Measurements from ENCODE around the gene CPLX1.

Gene CPLX1

DNA sequence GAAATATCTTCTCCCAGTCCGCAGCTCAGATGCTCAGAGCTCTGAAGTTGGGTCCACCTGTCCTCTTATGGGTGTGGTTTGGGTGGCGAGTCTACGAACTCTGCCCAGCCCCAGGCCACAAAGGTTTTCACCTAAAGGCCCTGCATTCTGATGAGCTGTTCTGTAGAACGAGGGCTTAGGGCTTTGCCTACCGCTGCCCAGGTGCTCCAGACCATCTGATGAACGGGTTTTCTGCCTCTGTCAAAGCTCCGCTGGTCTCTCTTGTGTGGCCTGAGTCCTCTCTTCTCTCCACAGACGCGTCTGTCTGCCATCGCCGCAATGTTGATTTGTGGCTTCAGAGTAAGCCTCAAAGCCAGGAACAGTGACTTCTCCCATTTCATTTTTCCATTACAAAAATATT lies 28.4 kb upstream of the CPLX1 start:
- DNase-seq, result no peak

GRCh38 chr4:853416-853781 lies 27.5 kb upstream of the CPLX1 start:
- no peak for DNase-seq

DNA sequence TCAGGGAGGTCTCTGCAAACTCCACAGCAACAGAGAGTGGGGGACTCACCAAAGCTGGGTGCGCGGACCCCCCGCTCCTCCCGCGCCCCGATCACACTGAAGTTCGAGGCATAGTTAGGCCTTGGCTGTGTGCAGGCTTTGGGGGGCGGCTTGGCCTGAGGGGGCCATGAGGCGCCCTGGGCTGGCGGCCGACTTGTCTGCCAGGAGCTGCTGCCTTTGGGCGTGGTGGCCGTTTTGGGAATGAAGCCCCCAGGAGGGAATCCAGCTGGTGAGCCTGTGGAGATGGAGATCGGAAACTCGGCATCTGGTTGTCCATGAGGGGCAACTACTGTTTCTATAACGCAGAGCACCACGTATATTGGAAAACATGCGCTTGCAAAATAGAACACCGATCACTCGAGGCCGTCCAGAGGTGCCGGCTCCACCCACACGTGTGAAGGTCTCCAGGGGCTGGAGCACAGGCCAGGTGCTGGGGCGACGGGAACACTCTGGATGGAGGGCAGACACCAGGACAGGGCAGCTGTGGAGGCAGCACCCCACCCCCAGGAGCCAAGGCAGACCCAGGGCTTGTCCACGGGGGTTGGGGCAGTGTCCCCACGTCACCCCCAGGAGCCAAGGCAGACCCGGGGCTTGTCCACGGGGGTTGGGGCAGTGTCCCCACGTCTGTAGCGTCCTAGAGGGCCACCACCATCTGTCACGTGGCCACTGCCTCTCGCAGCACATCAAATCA lies 25.9 kb upstream of the CPLX1 start:
- no peak for DNase-seq

GRCh38 chr4:850323-850945 lies 24.5 kb upstream of the CPLX1 start:
- DNase-seq, result no peak

GRCh38 chr4:849478-850175 lies 23.7 kb upstream of the CPLX1 start:
- DNase-seq, result no peak

GRCh38 chr4:848803-849477 lies 23.0 kb upstream of the CPLX1 start:
- no peak for DNase-seq

DNA sequence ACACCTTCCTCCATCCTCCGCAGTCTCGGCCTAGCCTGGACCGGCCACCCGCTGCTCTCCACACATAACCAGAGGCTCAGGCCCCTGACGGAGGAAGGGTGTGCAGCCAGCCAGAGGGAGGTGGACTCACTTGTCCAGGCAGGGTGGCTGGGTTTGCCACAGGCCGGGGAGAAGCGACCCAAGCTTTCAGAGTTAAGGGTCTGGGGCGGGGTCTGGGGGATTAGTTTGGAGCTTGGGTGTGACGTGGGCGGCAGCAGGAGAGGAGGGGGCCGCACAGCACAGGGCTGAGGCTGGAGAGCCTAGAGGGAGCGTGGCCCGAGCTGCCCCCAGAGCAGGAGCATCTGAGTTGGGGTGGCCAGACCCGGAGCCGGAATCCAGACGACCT lies 22.4 kb upstream of the CPLX1 start:
- no peak for DNase-seq

DNA sequence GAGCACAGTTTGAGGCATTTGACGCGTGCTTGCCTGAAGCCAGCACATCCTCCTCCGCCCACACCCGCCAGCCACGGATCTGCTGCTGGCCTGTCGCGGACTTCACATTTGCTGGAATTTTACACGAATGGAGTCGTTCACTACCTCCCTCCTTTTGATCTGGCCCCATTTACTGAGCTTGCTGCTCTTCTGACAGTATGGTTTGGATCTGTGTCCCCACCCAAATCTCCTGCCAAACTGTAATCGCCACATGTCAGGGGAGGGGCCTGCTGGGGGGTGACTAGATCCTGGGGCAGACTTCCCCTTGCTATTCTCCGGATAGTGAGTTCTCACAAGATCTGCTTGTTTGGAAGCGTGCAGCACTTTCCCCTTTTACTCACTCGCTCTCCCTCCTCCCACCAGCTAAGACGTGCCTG lies 19.9 kb upstream of the CPLX1 start:
- no peak for DNase-seq

DNA sequence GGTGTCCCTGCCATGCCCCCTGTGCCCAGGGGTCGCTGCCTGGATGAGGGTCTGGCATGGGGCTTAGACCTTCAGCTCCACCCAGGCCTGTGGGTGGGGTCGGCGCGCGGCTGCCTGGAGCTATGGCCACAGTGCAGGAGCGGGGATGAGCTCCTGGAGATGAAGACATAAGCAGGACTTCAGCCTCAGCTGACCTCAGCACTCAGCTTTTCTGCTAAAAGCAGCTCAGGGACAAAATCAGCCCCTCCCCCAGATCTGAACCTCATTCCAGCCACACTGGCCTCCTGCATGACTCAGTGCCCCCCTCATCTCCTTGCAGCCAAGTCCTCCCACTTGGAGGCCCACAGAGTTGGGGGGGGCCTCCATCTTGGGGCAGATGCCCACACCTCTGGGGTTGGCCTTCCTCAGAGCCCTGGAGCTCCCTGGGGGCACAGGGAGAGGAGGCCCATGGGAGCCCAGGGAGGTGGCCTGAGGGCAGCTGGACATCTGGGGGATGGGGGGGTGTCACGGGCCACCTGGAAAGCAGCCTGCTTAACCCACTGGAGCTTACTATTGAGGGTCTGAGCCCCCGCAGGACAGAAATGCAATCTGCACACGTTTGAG lies 19.4 kb upstream of the CPLX1 start:
- DNase-seq, result no peak

GRCh38 chr4:844752-845232 lies 18.9 kb upstream of the CPLX1 start:
- DNase-seq, result no peak

GRCh38 chr4:839675-840443 lies 13.9 kb upstream of the CPLX1 start:
- DNase-seq, result no peak

DNA sequence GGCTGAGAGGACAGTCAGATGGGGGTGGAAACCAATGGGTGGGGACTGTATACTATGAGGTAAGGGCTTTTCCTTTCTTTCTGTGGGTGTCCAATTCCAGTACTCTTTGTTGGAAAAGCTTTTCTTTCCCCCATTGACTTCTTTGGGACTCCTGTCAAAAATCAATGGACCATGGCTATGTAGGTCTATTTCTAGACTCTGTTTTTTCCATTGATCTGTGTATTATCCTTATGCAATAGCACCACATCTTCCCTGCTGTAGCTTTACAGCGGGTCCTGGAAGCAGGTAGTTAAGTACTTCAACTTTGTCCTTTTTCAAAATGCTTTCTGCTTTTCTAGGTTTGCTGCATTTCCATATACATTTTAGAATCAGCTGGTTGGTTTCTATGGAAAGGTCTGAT lies 11.8 kb upstream of the CPLX1 start:
- DNase-seq, result no peak

DNA sequence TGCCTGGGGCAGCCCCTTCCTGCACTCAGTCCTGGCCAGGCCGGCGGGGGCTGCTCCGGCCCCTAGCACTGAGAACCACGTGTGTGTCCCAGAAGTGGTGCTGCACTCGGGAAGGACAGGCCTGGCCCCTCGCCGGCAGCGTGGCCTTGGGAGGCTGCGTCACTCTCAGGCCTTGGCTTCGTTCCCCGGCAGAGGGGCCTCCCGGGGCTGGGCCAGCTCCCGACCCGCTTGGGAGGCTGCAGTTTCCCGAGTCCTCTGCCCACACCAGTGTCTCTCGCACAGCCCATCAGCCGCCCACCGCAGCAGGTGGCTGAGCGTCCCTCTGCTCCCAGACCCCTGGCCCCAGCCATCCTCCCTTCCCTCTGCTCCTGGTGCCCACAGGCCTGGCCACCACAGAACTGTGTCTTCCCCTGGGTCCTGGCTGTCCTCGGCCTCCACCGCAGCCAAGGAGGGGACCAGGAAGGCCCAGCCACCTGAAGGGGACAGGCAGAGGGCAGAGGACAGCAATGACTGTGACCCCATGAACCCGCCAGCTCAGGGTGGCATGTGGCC lies 10.9 kb upstream of the CPLX1 start:
- DNase-seq, result no peak

- no peak for DNase-seq
These were observed 10.1 kb upstream of the CPLX1 start for GRCh38 chr4:836003-836511.

GRCh38 chr4:835148-836002 lies 9.4 kb upstream of the CPLX1 start:
- no peak for DNase-seq

DNA sequence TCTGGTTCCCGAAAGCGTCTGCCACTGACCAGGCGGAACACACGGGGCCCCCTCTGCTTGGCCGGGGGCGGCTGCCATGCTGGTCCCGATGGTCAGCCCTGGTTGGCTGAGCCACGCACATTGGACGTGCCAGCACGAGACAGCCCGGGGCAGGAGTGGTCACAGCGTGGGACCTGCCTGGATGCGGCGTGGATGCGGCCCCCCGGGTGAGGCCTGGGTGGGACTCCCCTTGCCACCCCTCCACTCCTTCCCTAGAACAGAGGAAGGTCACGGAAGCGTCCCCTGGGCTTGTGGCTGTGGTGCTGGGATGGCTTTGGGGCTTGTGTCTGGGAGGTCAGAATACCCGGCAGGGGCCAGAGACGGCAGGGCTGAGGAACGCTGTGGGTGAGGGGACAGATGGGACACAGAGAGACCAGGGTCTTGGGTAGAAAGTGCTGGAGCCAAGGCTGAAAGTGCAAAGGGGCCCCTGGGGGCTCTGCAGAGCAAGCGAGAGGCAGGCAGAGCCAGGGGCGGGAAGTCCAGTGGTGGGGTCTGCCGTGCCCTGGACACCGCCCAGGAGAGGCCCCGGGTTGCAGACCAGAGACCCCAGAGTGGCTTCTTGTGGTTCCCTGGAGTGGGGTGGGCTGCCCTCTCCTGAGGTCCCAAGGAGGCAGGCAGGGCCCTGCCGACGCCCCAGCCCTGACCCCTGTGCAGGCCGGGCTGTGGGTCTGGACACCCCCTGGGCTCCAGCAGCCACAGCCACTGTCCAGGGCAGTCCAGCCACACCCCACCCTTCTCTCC lies 8.6 kb upstream of the CPLX1 start:
- DNase-seq, result no peak

DNA sequence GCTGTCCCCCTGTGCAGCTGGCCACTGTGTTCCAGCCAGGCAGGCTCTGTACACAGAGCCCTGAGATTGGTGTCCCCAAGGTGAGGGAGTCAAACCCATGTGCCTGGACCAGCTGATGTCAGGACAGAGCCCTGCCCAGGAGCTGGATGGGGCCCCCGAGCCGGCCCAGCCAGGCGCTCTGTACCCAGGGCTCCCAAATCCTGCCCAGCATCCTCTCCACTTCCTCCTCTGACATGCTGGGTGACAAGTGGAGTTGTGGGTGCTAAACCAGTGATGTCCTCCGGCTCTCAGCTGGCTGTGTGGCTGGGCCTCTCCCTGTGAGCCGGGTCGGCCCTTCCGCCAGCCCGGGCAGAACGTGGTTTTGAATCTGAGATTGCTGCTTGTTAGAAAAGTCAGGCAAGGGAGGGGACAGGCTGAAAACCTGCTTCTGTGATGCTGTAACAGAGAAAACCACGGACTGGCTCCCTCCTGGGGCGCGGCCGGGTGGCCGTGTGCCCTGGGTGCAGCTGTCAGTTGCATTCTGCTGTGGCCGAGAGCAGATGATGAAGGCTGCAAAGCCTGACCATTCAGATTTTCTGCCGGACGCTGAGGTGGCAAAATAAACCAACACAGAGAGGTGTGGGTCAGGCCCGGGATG lies 7.9 kb upstream of the CPLX1 start:
- DNase-seq, result no peak

DNA sequence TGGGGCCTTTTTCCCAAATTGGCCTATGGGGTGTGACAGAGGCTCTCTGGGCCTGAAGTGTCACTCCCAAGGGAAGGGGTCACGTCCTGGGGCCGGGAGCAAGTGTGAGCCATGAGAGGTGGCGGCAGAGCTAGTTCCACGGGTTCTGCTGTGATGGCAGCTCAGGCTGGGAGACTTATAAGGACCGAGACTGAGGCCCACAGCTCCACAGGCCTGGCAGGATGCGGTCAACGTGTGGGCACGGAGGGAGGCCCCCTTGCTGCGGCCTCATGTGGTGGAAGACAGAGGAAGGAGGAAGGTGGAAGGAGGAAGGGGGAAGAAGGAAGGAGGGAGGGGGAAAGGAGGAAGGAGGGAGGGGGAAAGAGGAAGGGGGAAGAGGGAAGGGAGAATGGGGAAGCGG lies 7.2 kb upstream of the CPLX1 start:
- DNase-seq, result no peak

DNA sequence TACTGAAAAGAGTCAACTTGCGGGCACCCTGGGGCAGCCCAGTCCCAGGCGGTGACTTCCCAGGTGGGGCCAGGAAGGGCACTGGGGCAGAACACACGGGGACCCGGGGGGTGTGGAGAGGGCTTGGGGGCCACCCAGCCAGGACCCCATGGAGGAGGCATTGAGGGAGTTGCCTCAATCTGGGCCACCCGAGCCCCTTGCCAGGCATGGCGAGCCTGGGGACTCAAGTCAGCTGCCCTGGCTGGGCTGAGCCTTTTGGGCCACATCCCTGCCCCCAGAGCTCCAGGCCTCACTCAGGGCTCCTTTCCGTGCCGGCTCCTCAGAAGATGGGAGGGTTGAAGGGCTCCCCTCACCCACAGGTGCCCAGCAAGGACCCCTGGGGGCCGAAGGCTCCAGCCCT lies 6.6 kb upstream of the CPLX1 start:
- DNase-seq, result no peak

- no peak for DNase-seq
These were observed 6.2 kb upstream of the CPLX1 start for GRCh38 chr4:832108-832507.
